Urothelium cell line (cell line): ENCODE measurements around the gene HDAC6.
A peak's percentile ranks its signal among the peaks of the same experiment; 100 is the strongest.
"Not testable (repeated sequence)": the region's sequence is repeated elsewhere in the genome, so short reads cannot be mapped to it uniquely, and the experiment has no call there.

Experiments used
- DNase-seq: peaks from one replicate; pipeline ENCODE4 v3.0.0; 2011; ENCODE audit warnings: low spot score, mixed read lengths
- FAIRE-seq: peaks from 2 replicates; lab custom pipeline; 2011; peaks lifted over from hg19 to GRCh38; lab: Jason Lieb, UNC

Gene HDAC6

GRCh38 chrX:48789366-48790220, 12.3 kb upstream of the HDAC6 start:
- FAIRE-seq (no peak), DNase-seq (no peak)

GRCh38 chrX:48790477-48790876, 11.4 kb upstream of the HDAC6 start:
- no peak for DNase-seq
- no peak for FAIRE-seq

GRCh38 chrX:48791063-48791820, 10.6 kb upstream of the HDAC6 start:
- FAIRE-seq = no peak

GRCh38 chrX:48792219-48792618, 9.6 kb upstream of the HDAC6 start:
- no peak for FAIRE-seq
- no peak for DNase-seq

More at GRCh38 chrX:48791063-48791820, 10.6 kb upstream of the HDAC6 start:
- no peak for DNase-seq

GRCh38 chrX:48793935-48794334, 7.9 kb upstream of the HDAC6 start:
- FAIRE-seq (no peak), DNase-seq (no peak)

GRCh38 chrX:48794340-48794910, 7.4 kb upstream of the HDAC6 start:
- DNase-seq = no peak
- no peak for FAIRE-seq

GRCh38 chrX:48794911-48795515, 6.9 kb upstream of the HDAC6 start:
- peak; percentile 72 for DNase-seq
- FAIRE-seq = no peak

GRCh38 chrX:48798318-48798717, 3.5 kb upstream of the HDAC6 start:
- FAIRE-seq (no peak), DNase-seq (no peak)

- no peak for FAIRE-seq
- no peak for DNase-seq
These were observed 1.1 kb upstream of the HDAC6 start for GRCh38 chrX:48800574-48801279.

- peak; percentile 84 for DNase-seq
- FAIRE-seq = no peak
These were observed 430 bp downstream of the HDAC6 start for GRCh38 chrX:48802089-48802904.

- no peak for DNase-seq
- FAIRE-seq = no peak
These were observed 986 bp downstream of the HDAC6 start for GRCh38 chrX:48802905-48803200.

- no peak for FAIRE-seq
These were observed 4.2 kb downstream of the HDAC6 start for GRCh38 chrX:48806081-48806480.

GRCh38 chrX:48813644-48814043, 11.8 kb downstream of the HDAC6 start:
- DNase-seq (no peak), FAIRE-seq (no peak)

More at GRCh38 chrX:48806081-48806480, 4.2 kb downstream of the HDAC6 start:
- no peak for DNase-seq

GRCh38 chrX:48814722-48815121, 12.9 kb downstream of the HDAC6 start:
- FAIRE-seq (no peak), DNase-seq (no peak)

GRCh38 chrX:48815266-48815665, 13.4 kb downstream of the HDAC6 start:
- FAIRE-seq (no peak), DNase-seq (no peak)

- FAIRE-seq (no peak), DNase-seq (no peak)
These were observed 14.3 kb downstream of the HDAC6 start for GRCh38 chrX:48816014-48816810.

GRCh38 chrX:48818098-48818497, 16.2 kb downstream of the HDAC6 start:
- DNase-seq (no peak), FAIRE-seq (peak; percentile 17)

- FAIRE-seq = no peak
- DNase-seq = no peak
These were observed 17.0 kb downstream of the HDAC6 start for GRCh38 chrX:48818866-48819265.

- not testable (repeated sequence) for FAIRE-seq, DNase-seq
These were observed 17.5 kb downstream of the HDAC6 start for GRCh38 chrX:48819394-48819793.
